Tracheal epithelial cell (primary cell): ENCODE measurements around the gene OR2J3. TPM values are rescaled to one million over a fixed set of nuclear protein-coding genes. Genes with fewer than 3 reads are reported as not detected.

Experiments
- total RNA-seq: library from RNA; depleted of rRNA; stranded (reverse); fragments of >200 nt; gene quantifications from 2 replicates; pipeline ENCODE4 v1.2.1, GENCODE V29; 2014

The OR2J3 gene
- total RNA-seq = not detected in 2 replicates

GRCh38 chr6:29107758-29108157 is at the start of gene OR2J3:
OR2J3 (plus strand) TSS chr6:29108058; CDS start chr6:29111891, 3,833 bp downstream.

GRCh38 chr6:29087213-29087612 is 20.6 kb upstream of the OR2J3 start, which contains the start of gene OR2B3:
OR2B3 (minus strand) TSS chr6:29087313; CDS start chr6:29087248, 65 bp downstream.

GRCh38 chr6:29099190-29099589 is 8.7 kb upstream of the OR2J3 start, which contains the start of gene OR2J1:
OR2J1 (plus strand) TSS chr6:29099490; CDS start chr6:29100943, 1,453 bp downstream.

Other genes starting within 250 kb of the OR2J3 start
- 37.1 and 45.3 TPM in 2 replicates for gene TRIM27, start 184.1 kb upstream of the OR2J3 start, total RNA-seq
- 0.96 and 2.1 TPM in 2 replicates for gene ZNF311, start 102.7 kb upstream of the OR2J3 start, total RNA-seq
- not detected in 2 replicates for gene OR2W1, start 62.9 kb upstream of the OR2J3 start, total RNA-seq
- gene OR2B3, start 20.7 kb upstream of the OR2J3 start, total RNA-seq = not detected in 2 replicates
- not detected in 2 replicates for gene OR2J1, start 8.6 kb upstream of the OR2J3 start, total RNA-seq
- gene OR2J2, start 62.8 kb downstream of the OR2J3 start, total RNA-seq = not detected in 2 replicates
- gene OR14J1, start 193.6 kb downstream of the OR2J3 start, total RNA-seq = not detected in 2 replicates